NCI-H1930 (cell line): Measurements from ENCODE around the gene USP17L19.
"Not testable (repeated sequence)": the region's sequence is repeated elsewhere in the genome, so short reads cannot be mapped to it uniquely, and the experiment has no call there.

Experiments used
- DNase-seq, 2 experiments: peaks; one replicate each; lab custom pipeline; 2025; lab: John Stamatoyannopoulos, UW

USP17L19 gene

GRCh38 chr4:9253078-9253477 is at the start of gene USP17L19:
TSS of gene USP17L19 (plus strand) at chr4:9253378. CDS start at chr4:9253378, 0 bp downstream.
- not testable (repeated sequence) for DNase-seq

GRCh38 chr4:9210357-9210756 is 42.8 kb upstream of the USP17L19 start, which contains the start of gene USP17L10:
TSS of gene USP17L10 (plus strand) at chr4:9210657. CDS start at chr4:9210657, 0 bp downstream.
- not testable (repeated sequence) for DNase-seq

- DNase-seq = not testable (repeated sequence)
Measured at GRCh38 chr4:9214701-9215100, 38.5 kb upstream of the USP17L19 start.

GRCh38 chr4:9215105-9215504 is 38.1 kb upstream of the USP17L19 start, which contains the start of gene USP17L11:
TSS of gene USP17L11 (plus strand) at chr4:9215405. CDS start at chr4:9215405, 0 bp downstream.
- DNase-seq = not testable (repeated sequence)

GRCh38 chr4:9219852-9220251 is 33.3 kb upstream of the USP17L19 start, which contains the start of gene USP17L12:
TSS of gene USP17L12 (plus strand) at chr4:9220152. CDS start at chr4:9220152, 0 bp downstream.
- not testable (repeated sequence) for DNase-seq

- DNase-seq = not testable (repeated sequence)
Measured at GRCh38 chr4:9224596-9224995, 28.6 kb upstream of the USP17L19 start, which contains the start of gene USP17L13. TSS of gene USP17L13 (plus strand) at chr4:9224896. CDS start at chr4:9224896, 0 bp downstream.

GRCh38 chr4:9230249-9230648 is 22.9 kb upstream of the USP17L19 start:
- DNase-seq = not testable (repeated sequence)

GRCh38 chr4:9234085-9234484 is 19.1 kb upstream of the USP17L19 start, which contains the start of gene USP17L15:
TSS of gene USP17L15 (plus strand) at chr4:9234385. CDS start at chr4:9234385, 0 bp downstream.
- not testable (repeated sequence) for DNase-seq

- not testable (repeated sequence) for DNase-seq
Measured at GRCh38 chr4:9238461-9238860, 14.7 kb upstream of the USP17L19 start.

- DNase-seq = not testable (repeated sequence)
Measured at GRCh38 chr4:9243579-9243978, 9.6 kb upstream of the USP17L19 start, which contains the start of gene USP17L17. TSS of gene USP17L17 (plus strand) at chr4:9243879. CDS start at chr4:9243879, 0 bp downstream.

GRCh38 chr4:9247953-9248680 is 5.1 kb upstream of the USP17L19 start, which contains the start of gene USP17L18:
TSS of gene USP17L18 (plus strand) at chr4:9248630. CDS start at chr4:9248630, 0 bp downstream.
- not testable (repeated sequence) for DNase-seq

- not testable (repeated sequence) for DNase-seq
Measured at GRCh38 chr4:9257824-9258223, 4.6 kb downstream of the USP17L19 start, which contains the start of gene USP17L20. TSS of gene USP17L20 (plus strand) at chr4:9258124. CDS start at chr4:9258124, 0 bp downstream.

- not testable (repeated sequence) for DNase-seq
Measured at GRCh38 chr4:9262572-9262971, 9.4 kb downstream of the USP17L19 start, which contains the start of gene USP17L21. TSS of gene USP17L21 (plus strand) at chr4:9262872. CDS start at chr4:9262872, 0 bp downstream.

- DNase-seq = not testable (repeated sequence)
Measured at GRCh38 chr4:9267319-9267718, 14.1 kb downstream of the USP17L19 start, which contains the start of gene USP17L22. TSS of gene USP17L22 (plus strand) at chr4:9267619. CDS start at chr4:9267619, 0 bp downstream.

GRCh38 chr4:9271719-9272118 is 18.5 kb downstream of the USP17L19 start:
- DNase-seq = not testable (repeated sequence)
